GM19455 (cell line): ENCODE data around the gene LCE1E.

Experiments used
- ATAC-seq: cut with Tn5 transposase; IDR thresholded peaks from one replicate; pipeline ENCODE4 v1.9.1; 2021; ENCODE audit not compliant: unreplicated experiment

LCE1E gene

DNA sequence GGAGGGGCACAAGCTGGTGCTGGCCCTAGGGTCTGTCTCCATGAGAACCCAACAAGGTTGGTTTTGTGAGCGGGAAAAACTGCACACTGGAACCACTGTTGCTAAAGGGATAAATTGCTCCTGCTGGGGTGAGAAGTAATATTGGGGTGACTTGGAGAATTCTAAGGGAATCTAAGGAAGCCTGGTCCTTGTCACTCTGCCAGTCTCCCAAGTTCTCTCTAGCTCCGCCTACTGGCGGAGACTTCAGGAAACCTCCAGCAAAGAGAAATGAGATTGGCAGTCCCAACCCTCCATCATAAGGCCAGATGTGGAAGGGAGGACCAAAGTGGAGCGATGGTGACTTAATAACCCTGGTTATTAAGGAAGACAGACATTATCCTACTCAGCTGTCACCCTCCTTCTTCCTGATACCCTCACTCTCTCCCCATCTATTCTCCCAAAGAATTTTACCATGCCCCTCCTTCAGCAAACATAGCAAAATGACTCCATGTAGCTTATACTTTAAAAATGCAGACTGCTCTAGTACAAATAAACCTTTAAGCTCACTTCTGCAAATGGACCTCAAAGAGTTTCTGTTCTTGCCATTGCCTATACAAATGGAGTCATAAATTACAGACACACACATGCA is 8.4 kb upstream of the LCE1E start:
- ATAC-seq: no peak

- no peak for ATAC-seq
Observed at GRCh38 chr1:152783095-152783494, 3.0 kb upstream of the LCE1E start.

DNA sequence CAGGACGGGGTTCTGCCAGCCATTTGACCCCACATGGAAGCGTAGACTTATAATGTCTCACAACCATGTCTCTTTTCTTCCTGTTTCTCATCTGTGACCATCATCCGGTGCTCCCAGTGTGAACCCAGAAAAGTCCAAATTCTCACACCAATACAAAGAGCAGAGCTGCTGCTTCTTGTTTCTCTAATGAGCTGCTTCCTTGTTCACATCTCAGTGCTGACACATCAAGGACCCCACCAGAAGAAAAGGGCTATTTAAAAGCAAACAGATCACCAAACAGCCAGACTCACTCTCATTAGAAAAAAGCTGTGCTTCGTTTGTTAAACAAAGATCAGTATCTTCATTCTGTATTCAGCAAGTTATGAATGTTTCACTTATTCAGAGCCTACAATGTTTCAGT is 9.6 kb downstream of the LCE1E start:
- ATAC-seq: no peak

GRCh38 chr1:152796421-152796820 is 10.4 kb downstream of the LCE1E start, which contains the start of gene LCE1D:
Gene LCE1D (plus strand): TSS chr1:152796721. CDS start chr1:152797795, 1,074 bp downstream.
- ATAC-seq: no peak

DNA sequence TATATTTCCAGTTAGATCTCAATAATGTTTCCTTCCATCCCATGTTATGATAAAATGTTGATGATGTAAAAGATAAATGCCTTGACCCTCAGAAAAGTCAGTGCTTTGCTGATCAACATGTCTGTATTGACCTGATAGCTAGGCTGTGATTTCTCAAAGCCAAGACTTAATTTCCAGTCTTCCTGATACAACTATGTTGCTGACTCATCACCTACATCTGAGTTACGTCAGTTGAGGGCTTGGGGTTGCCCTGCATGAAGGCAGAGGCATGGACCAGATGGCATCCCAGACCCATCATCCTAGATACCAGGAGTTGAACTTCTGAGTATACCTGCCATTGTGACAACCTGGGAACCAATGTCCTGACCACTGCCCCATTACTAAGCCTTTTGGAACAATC is 15.3 kb downstream of the LCE1E start:
- ATAC-seq: no peak

DNA sequence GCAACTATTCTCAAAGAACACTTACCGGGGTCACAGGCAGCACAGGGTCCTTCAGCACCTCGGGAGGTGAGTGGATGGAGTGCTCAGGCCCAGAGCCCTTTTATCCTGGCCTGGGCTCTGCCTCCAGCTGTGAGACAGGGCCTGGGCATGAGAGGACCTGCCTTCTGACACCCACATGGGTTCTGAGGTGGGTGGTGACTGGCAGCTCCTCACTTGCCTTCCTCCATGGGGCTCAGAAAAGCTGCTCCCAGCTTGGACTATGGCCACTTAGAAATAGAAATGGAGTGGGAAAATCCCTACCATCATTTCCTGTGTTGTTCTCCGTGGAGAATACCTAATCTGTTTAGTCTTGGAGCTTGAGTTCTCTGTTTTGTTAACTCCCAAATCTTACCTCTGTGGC is 20.5 kb downstream of the LCE1E start, which contains the start of gene LCE1C:
TSS of gene LCE1C (minus strand) at position 76 of the 400 bp plus-strand sequence. CDS start 1,173 bp downstream, outside the sequence.
- no peak for ATAC-seq

GRCh38 chr1:152811050-152811449 is 25.0 kb downstream of the LCE1E start:
- ATAC-seq: no peak

- no peak for ATAC-seq
Observed at GRCh38 chr1:152811671-152812070, 25.6 kb downstream of the LCE1E start, which contains the start of gene LCE1B. Gene LCE1B (plus strand): TSS chr1:152811971. CDS start chr1:152812447, 476 bp downstream.

DNA sequence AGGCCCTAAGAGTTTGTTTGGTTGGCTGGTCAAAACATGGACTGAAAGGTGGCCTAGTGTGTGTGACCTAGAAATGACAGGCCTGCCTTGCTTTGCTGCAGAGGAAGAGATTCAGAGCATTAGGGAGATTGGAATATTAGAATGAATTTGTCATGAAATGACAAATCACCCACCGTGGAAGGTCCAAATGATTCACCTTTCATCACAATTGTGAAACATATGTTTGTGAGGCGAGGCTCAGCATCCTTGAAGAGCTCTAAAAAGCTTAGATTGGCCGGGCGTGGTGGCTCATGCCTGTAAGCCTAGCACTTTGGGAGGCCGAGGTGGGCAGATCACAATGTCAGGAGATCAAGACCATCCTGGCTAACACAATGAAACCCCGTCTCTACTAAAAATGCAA is 31.3 kb downstream of the LCE1E start:
- ATAC-seq: no peak

- no peak for ATAC-seq
Observed at GRCh38 chr1:152823294-152823693, 37.2 kb downstream of the LCE1E start.

DNA sequence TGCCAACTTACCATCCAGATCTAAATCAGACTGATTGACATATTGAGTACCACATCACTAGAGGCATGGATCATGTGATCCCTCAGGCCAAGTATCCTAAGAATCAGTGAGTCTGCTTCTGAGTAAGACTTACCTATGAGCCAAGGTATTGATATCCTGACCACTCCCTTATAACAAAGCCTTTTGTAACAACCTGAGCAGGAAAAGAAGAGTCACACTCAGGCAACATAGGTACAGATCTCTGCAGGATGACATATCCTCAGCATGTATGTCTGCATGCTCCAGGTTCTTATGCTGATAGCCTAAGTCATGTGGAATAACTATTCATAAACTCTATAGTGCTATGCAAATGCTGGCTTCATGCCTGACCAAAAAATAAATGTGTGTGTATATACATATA is 38.9 kb downstream of the LCE1E start:
- ATAC-seq: no peak

DNA sequence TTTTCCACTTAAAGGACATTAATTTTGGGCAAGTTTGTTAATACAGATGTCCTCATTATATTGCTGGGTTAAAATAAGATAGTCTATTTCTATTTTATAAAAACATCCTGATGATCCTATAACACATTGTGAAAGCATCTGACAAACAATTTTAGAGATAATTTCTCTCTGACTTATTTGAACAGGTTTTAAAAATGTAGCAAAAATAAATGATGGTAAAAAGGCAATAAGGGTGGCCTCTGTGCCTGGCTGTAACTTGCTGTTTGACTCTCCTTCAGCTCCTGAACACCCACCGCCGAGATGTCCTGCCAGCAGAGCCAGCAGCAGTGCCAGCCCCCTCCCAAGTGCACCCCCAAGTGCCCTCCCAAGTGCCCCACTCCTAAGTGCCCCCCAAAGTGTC is 41.1 kb downstream of the LCE1E start, which contains the start of gene LCE1A:
TSS of gene LCE1A (plus strand) at position 301 of the 400 bp plus-strand sequence. CDS start at position 301, 0 bp downstream.
- ATAC-seq: no peak

- no peak for ATAC-seq
Observed at GRCh38 chr1:152836870-152837269, 50.8 kb downstream of the LCE1E start.
